IPS-15b (cell line): Measurements from ENCODE around the gene CSNK2B.

Experiments used
- H3K27me3 ChIP-seq: one replicate; pipeline ENCODE4 v1.6.1; 2013; ENCODE audit warnings: low read length; ENCODE audit not compliant: control insufficient read depth, insufficient read depth
- H3K36me3 ChIP-seq: one replicate; pipeline ENCODE4 v1.6.1; 2013; ENCODE audit warnings: low read length; ENCODE audit not compliant: control insufficient read depth, insufficient read depth
- H3K4me1 ChIP-seq: one replicate; pipeline ENCODE4 v1.6.1; 2013; ENCODE audit warnings: mild to moderate bottlenecking, low read length; ENCODE audit not compliant: control insufficient read depth, insufficient read depth
- H3K4me3 ChIP-seq: one replicate; pipeline ENCODE4 v1.5.1; 2013; ENCODE audit warnings: low read depth, low read length
- H3K9ac ChIP-seq: one replicate; pipeline ENCODE4 v1.6.1; 2013; ENCODE audit warnings: low read depth, mild to moderate bottlenecking, low read length
- H3K9me3 ChIP-seq: one replicate; pipeline ENCODE4 v1.6.1; 2013; ENCODE audit warnings: mild to moderate bottlenecking, low read length; ENCODE audit not compliant: control insufficient read depth, insufficient read depth

CSNK2B gene

GRCh38 chr6:31715022-31715958 lies 49.4 kb downstream of the CSNK2B start, which contains the start of gene LY6G6D:
Gene LY6G6D (plus strand): TSS chr6:31715348. CDS start chr6:31715356, 8 bp downstream.
- Histone ChIP-seq H3K4me3 (no peak within 1 kb of the TSS), H3K9ac (peak within 1 kb of the TSS; percentile 39), H3K27me3 (no peaks in the 10 kb centered on the region), H3K36me3 (no peaks in the 10 kb centered on the region), H3K9me3 (no peaks in the 10 kb centered on the region), H3K4me1 (peaks cover 21% of the 10 kb centered on the region)

DNA sequence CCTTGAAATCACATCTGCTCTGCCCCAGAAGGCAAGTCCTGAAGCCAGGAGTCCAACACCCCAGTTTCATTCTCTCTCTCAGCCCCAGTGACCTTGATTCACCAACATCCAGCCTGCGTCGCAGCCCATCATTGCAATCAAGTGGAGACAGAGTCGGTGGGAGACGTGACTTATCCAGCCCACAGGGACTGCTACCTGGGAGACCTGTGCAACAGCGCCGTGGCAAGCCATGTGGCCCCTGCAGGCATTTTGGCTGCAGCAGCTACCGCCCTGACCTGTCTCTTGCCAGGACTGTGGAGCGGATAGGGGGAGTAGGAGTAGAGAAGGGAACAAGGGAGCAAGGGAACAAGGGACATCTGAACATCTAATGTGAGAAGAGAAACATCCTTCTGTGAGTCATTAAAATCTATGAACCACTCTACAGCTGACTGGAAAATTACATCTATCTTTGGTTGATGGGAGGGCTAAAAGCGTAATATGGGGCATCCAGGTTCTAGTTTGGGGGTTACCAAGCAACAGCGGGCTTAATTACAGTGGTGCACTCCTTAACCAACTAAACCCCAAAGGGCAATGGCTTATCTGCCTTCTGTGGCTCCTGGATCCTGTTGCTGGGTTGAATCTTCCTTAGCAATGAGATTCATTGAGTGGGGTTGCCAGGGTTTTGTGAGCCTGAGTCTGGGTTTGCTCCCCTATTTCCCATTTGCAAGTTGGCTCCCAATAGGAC lies 51.8 kb downstream of the CSNK2B start:
- Histone ChIP-seq H3K9me3 (no peaks in the 10 kb centered on the region), H3K9ac (no peak overlapping the region), H3K36me3 (no peaks in the 10 kb centered on the region), H3K27me3 (no peaks in the 10 kb centered on the region), H3K4me1 (peaks cover 21% of the 10 kb centered on the region), H3K4me3 (no peak overlapping the region)

- Histone ChIP-seq H3K4me3 (no peak overlapping the region), H3K9me3 (no peaks in the 10 kb centered on the region), H3K9ac (no peak overlapping the region), H3K27me3 (no peaks in the 10 kb centered on the region), H3K4me1 (peaks cover 21% of the 10 kb centered on the region), H3K36me3 (no peaks in the 10 kb centered on the region)
Measured at GRCh38 chr6:31718265-31718664, 52.4 kb downstream of the CSNK2B start.

GRCh38 chr6:31719001-31719400 lies 53.1 kb downstream of the CSNK2B start:
- Histone ChIP-seq H3K9me3 (no peaks in the 10 kb centered on the region), H3K4me3 (no peak overlapping the region), H3K36me3 (no peaks in the 10 kb centered on the region), H3K9ac (no peak overlapping the region), H3K4me1 (peaks cover 18% of the 10 kb centered on the region), H3K27me3 (no peaks in the 10 kb centered on the region)
